ENCODE data around the gene SLC12A7.
"Not testable (repeated sequence)": the region's sequence is repeated elsewhere in the genome, so short reads cannot be mapped to it uniquely, and the experiment has no call there.

SLC12A7 gene

DNA sequence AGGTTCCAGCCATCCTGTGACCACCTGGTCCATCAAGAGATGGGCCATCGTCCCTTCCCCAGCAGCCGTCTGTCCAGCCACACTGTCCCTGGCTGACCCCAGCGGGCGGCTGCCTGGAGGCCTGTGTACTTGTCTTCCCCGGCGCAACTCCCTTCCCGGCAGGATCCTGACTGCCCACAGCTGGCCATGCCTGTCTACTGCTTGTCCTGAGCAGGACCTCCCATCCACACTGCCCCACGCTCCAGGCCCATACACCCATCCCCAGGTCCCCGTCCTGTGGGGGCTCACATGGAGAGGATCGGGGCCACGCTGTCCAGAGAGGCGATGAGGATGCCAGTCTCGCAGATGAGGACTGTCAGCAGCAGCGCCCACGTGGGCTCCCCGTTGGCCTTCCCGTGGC, 35.5 kb downstream of the SLC12A7 start:
- DNase-seq, result no peak

DNA sequence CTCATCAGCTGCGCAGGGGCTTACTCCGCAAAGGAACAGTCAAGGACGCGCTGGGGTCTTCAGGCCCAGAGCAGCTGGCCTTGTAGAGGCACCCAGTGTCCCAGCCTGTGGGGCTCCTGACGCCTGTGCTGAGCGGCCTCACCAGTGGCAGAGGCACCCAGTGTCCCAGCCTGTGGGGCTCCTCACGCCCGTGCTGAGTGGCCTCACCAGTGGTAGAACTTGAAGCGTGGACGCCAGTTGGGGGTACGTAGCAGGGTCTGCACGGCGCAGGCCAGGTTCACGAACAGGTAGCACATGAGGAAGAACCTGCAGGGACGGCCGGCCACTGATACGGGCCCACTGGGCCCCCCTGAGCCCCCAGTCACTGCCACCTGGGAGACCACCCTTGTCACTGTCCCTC, 35.9 kb downstream of the SLC12A7 start:
- DNase-seq, result no peak

- no peak for DNase-seq
These were observed 36.3 kb downstream of the SLC12A7 start for GRCh38 chr5:1075555-1075881.

GRCh38 chr5:1074816-1075554, 36.9 kb downstream of the SLC12A7 start:
- DNase-seq, result no peak

DNA sequence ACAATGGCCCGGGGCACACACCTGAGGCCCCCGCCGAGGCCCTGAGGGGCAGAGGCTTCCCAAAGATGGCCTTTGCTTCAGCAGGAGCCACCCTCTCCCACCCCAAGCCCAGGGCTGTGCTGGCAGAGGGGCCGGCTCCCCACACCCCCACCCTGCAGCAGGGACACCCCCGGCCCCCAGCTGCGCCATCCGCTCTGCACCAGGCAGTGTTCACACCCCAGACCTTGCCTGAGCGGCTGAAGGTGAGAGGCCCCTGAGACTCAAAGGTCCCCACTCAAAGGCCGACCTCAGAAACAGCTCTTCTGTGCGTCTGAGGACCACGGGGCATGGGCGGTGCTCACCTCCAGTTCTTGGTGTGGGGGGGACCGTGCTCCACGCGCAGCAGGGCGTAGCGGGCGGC, 37.6 kb downstream of the SLC12A7 start:
- no peak for DNase-seq

GRCh38 chr5:1073239-1074102, 38.4 kb downstream of the SLC12A7 start:
- DNase-seq, result no peak

DNA sequence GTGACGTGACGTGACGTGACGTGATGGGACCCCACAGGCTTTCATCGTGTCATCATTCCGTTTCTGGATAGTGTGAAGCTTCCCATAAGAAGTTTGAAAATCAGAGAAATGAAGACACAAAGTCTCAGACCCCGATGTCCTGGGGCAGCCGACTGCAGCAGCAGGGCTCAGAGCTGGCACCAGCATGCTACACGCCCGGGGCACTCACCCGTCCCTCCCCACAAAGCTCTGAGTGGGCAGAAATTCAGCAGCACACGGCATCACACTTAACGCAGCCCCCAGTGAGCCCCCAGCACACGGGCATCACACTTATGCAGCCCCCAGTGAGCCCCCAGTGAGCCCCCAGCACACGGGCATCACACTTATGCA, 42.2 kb downstream of the SLC12A7 start:
- DNase-seq, result no peak

GRCh38 chr5:1068895-1069719, 42.8 kb downstream of the SLC12A7 start:
- DNase-seq, result no peak

GRCh38 chr5:1068204-1068894, 43.5 kb downstream of the SLC12A7 start:
- DNase-seq, result no peak

DNA sequence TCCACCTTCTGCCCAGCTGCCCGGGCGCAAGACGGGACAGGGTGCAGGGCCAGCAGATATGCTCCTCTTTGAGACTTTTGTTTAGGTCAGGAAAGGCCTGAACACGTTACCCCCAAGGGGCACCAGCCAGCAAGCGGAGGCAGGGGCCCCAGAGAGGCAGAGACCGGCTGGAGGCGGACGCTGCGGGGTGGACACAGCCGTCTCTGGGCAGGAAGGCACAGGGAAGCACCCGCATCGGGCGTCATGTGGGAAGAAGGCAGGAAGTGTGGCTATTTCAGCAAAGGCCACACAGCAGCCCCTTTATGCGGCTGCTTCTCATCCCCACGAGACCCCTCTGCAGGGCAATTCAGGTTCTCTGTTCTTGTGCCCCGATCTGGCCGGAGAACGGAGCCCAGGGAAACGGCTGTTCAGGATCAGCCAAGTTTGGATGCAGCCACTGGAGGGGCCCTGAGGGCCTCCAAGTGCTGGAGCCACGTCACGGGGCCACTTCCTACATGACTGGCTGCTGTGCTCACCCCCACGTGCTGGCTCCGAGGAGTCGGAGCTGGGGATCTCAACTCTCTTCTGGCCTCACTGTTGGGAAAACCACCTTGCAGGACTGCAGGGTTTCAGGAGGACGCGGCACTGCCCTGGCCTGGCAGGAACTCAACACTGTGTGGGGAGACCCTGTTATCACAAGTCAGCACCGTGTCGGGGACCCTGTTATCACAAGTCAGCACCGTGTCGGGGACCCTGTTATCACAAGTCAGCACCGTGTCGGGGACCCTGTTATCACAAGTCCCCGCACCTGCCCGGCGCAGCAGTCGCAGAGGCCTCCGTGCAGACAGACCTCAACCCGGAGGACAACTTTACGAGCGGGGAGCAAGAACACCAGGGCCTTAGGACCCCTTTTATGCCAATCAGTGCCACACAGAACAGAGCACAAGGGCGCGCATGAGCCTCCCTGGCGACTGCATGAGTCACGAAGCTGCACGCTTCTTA, 44.4 kb downstream of the SLC12A7 start:
- DNase-seq, result no peak

- DNase-seq, result no peak
These were observed 45.2 kb downstream of the SLC12A7 start for GRCh38 chr5:1066676-1067075.

DNA sequence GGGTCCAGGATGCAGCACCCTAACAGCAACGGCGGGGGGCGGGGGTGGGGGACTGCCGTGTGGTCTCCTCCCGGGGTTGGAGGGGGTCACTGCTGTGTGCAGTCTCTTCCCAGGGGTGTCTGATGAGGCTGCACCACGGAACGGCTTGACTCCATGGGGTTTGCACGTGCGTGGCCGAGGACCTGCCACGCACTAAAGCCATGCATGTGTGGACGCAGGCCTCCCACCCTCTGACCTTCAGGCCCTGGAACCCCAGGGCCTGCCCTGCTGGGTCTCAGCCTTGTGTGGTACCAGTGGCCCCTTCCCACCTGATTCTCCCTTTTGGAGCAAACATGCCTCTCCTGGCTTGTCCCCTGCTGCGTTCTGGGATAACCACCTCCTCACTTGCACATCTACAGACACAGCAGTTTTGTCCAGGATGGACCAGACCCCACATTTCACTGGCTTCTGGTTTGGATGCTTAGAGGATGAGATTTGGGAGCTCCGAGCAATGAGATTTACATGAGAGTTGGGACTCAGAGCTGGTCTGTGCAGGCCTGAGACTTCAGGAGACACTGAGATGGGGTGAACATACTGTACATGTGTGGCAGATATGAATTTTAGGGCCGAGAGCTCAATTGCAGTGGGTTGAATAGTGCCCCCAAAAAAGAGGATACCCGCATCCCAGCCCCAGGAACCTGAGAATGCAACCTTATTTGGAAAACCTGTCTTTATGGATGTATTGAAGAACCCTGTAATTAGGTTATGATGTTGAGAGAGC, 45.8 kb downstream of the SLC12A7 start:
- no peak for DNase-seq

- no peak for DNase-seq
These were observed 46.6 kb downstream of the SLC12A7 start for GRCh38 chr5:1065143-1065750.

DNA sequence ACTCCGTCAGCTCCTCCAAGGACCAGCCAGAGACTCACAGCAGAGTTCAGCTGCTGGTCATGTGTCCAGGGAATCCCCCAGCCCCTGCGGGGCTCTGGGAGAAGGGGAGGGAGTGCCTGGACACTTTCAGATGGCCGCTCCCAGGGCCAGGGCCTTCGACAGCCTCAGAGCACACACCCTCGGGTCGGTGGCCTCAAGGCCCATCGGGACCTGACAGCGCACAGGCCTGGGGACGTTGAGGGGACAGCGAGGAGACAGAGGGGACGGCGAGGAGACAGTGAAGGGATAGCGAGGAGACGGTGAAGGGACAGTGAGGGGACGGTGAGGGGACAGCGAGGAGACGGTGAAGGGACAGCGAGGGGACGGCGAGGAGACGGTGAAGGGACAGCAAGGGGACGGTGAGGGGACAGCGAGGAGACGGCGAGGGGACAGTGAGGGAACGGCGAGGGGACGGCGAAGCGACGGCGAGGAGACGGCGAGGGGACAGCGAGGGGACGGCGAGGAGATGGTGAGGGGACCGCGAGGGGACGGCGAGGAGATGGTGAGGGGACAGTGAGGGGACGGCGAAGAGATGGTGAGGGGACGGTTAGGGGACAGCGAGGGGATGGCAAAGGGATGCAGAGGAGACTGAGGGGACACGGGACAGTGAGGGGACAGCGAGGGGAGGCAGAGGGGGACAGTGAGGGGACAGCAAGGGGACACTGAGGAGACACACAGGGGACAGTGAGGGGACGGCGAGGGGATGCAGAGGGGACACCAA, 47.3 kb downstream of the SLC12A7 start:
- no peak for DNase-seq

- DNase-seq, result no peak
These were observed 48.0 kb downstream of the SLC12A7 start for GRCh38 chr5:1063661-1064382.

DNA sequence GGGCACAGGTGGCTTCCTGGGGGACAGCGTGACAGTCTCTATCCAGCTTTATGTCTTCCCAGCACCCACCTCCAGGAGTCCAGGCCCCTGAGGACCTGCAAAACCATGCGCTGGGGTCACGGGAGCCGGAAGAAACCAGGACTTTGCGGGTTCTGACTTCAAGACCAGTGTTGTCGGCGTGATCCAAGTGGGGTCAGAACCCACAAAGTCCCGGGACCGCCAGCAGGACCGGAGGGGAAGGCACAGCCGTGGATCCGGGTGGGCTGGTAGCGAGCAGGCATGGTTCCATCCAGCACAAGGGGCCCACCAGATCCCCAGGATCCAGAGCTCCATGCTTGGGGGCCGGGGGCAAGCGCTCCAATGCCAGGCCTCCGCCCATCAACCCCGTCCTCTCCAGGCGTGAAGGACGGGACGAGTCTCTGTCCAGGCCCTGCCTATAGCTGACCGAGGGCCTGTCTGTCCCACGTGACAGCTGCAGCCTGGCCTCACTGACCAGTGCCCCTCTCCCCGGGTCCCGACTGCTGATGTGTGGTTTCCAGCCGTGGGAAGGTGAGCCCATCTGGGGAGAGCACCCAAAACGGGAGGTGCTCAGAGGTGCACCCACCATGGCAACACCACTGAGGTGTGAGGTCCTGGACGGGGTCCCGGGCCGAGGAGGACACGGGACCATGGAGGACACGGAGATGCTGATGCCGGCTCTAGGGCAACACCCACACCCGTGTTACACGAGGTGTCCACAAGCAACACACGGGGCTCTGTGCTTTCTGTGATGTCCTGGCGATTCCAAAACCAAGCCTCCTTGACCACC, 48.9 kb downstream of the SLC12A7 start:
- DNase-seq, result no peak

- DNase-seq, result no peak
These were observed 49.9 kb downstream of the SLC12A7 start for GRCh38 chr5:1061916-1062315.

DNA sequence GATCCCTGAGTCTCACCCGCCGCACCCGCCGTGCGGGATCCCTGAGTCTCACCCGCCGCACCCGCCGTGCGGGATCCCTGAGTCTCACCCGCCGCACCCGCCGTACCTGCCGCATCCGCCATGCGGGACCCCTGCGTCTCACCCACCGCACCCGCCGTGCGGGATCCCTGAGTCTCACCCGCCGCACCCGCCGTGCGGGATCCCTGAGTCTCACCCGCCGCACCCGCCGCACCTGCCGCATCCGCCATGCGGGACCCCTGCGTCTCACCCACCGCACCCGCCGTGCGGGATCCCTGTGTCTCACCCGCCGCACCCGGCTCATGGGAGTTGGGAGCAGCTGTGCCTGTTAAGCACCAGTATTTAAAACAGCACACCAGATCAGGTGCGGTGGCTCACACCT, 50.6 kb downstream of the SLC12A7 start:
- DNase-seq, result not testable (repeated sequence)
